CD4-positive, alpha-beta T cell treated with Interleukin-15 for 1 hour (primary cell): ENCODE data around the gene GSTA3.
"Not testable (repeated sequence)": the region's sequence is repeated elsewhere in the genome, so short reads cannot be mapped to it uniquely, and the experiment has no call there.

ENCODE experiments used
- DNase-seq: peaks from one replicate; pipeline ENCODE4 v3.0.0-alpha.2; 2020

Gene GSTA3

GRCh38 chr6:52910091-52910490, 593 bp upstream of the GSTA3 start:
- DNase-seq, result no peak

- DNase-seq, result no peak
Observed at GRCh38 chr6:52909131-52909530, 367 bp downstream of the GSTA3 start.

GRCh38 chr6:52908526-52908925, 972 bp downstream of the GSTA3 start:
- DNase-seq, result no peak

DNA sequence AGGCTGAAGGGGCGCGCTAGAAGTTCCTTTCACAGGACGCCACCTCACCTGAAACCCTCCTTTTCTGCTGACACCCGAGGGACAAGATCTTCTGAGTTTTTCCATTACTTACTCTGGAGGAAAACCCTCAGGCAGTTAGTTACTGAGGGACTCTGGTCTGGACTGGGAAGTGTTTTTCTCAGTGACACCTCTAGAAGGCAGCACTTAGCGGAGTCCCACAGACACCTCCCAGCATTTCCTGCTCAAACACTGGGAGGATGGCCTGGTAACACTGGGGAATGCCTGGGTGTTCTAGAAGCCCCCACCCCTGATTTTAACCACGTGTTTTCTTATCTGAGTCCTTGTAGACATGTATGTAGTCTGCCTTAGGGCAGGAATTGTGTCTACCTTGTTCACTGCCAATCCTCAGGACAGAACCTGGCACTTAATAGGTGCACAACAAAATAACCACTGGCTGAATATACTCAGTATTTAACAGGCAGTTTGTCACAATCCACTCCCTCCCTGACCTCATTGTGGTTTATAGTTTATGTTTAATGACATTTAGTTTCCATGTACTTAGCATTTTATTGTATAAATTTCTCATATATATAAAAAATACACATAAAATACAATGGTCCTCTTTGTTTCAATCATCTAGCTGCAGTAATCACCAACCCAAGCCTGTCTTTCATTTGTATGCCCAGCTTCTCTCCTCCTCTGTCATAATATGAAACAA, 4.8 kb downstream of the GSTA3 start:
- no peak for DNase-seq

- no peak for DNase-seq
Observed at GRCh38 chr6:52900536-52900935, 9.0 kb downstream of the GSTA3 start.

DNA sequence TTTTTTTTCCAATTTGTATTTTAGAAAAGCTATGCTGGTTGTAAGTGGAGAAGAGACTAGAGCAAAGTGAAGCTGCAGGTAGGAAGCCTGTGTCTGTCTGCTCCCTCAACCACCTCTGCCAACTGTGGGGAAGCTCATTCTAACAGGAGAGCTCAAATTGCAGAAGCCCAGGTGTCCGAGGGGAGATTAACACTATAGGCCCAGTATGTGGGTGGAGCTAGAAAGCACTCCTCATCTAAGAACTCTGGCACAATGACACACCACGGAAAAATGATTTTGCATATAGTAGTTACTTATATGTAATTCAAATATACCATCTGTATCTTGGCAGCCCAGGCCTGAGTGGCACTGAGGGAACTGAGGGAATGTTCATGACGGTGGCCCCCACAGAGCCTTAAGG, 13.7 kb downstream of the GSTA3 start:
- not testable (repeated sequence) for DNase-seq

GRCh38 chr6:52894285-52894684, 15.2 kb downstream of the GSTA3 start:
- DNase-seq, result no peak

GRCh38 chr6:52893803-52894202, 15.7 kb downstream of the GSTA3 start:
- no peak for DNase-seq

DNA sequence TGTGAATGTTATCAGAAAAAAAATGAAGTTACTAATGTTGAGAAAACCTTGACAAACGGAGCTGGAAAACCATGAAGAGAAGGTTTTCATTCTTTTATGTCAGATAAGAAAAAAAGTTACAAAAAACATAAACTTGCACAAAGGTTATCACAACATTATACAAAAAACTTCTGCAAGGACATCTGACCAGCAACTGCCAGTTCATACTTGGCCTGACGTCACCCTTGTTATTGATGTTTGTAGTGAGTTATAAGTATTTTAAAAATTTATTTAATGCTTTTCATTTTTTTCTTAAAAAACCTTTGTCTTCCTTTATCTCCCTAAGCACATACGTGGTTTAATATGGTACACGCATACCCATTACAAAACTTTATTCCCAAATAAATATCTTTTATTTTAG, 16.3 kb downstream of the GSTA3 start:
- DNase-seq, result no peak

DNA sequence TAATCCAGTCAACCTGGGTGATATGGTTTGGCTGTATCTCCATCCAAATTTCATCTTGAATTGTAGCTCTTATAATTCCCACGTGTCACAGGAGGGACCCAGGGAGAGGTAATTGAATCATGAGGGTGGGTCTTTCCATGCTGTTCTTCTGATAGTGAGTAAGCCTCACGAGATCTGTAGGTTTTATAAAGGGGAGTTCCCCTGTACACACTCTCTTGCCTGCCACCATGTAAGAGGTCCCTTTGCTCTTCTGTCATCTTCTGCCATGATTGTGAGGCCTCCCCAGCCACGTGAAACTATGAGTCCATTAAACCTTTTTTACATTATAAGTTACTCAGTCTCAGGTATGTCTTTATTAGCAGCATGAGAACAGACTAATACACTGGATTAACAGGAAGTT, 19.5 kb downstream of the GSTA3 start:
- no peak for DNase-seq

- DNase-seq, result no peak
Observed at GRCh38 chr6:52887910-52888524, 21.5 kb downstream of the GSTA3 start.

- peak; percentile 65 for DNase-seq
Observed at GRCh38 chr6:52881996-52882841, 27.3 kb downstream of the GSTA3 start.

DNA sequence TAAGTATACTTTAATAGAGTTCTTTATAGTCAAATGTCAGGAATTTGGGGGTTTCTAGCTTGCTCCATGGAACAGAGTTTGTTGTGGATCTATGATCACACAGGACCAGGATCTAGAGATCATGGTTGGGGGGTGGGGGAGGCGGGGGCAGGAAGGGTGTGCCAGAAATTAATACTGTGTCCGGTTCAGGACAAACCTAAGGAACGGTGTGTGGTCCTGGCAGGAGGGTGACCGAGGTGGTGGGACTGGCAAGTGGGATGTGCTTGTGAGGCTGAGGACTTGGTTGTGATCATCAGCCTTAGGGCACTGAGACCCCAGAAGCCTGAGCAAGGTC, 27.9 kb downstream of the GSTA3 start:
- no peak for DNase-seq

GRCh38 chr6:52877786-52878185, 31.7 kb downstream of the GSTA3 start:
- DNase-seq, result no peak

GRCh38 chr6:52877168-52877567, 32.3 kb downstream of the GSTA3 start:
- DNase-seq, result no peak

DNA sequence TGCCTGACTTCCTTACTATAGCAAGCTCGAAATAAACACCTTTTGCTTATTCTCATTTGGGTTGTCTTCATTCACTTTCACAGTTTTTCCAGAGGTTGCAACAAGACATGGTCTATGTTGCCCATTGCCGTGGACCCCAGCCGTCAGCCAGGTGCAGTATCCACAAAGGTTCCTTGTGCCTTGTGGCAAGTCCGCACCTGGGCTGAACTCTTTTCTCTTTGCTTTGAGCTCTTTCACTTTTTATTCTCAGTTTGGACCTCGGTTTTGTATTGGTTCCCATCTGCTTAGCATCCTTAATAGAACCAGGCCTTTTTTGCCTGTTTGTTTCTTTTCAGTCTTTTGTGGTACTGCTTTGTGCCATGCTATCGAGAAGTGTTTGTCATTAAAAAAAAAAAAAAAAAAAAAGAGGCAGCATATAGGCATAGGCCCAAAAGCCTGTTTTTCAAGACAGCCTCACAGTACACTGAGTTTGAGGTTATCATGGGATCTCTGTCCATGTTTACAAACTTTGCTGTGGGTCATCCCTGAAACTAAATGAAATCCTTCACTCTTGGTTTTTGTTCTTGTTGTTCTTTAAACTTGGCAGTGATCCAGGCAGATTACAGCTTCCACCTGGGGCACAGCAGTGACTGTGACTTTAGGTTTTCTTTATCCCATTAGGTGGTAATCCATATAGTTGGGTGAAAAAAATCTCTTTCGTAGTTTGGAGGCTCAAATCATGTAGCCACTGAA, 33.3 kb downstream of the GSTA3 start:
- DNase-seq, result no peak

- no peak for DNase-seq
Observed at GRCh38 chr6:52872031-52872430, 37.5 kb downstream of the GSTA3 start.

DNA sequence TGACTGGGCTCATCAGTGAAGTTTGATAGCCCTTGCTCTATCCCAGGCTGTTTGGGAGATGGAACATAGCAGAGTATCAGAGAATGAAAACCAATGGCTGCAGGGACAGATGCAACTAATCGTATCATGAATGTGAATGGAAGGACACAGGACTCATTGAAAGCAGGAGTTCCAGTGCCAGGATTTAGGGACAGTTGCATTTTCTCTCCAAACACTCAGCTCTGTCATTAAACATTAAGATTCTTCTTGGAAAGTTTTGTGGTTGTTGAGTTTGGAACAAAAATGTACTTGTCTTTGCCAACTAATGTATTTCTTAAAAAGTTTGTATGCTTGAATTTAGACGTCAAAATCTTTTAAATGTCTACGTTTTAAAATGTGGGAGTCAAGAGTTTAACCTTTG, 37.9 kb downstream of the GSTA3 start:
- DNase-seq, result no peak

DNA sequence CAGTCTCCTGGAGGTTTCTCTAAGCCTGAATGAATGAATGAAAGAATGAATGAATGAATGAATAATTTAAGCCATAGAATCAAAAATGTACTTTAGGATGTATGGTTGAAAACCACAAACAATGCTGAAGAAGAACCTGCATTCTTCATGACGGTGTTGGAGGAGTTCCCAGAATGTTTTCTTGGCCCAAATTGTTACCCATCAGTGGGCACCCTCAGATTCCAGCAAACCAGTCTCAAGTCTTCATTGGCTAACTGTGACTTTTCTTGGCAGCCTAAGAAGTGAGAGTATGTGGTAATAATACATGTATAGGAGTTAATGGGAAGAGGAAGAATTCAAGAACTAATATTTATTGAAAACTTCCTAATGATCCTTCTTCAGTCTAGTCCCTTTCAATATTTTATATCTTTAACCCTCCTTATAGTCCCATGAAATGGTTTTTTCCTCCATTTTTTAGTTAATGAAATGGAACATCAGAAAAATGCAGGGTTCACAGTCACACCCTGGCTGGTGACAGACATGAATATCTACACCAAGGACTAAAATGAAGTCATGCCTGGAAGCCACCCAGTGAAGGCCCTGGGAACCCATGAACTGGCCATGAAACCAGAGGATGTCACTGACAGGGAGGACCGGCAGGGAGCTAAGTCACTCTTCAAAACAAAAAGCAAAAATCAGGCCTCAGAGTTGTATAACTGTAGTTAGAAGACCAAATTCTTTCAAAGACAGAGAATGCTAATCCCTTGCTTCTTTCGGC, 39.0 kb downstream of the GSTA3 start:
- DNase-seq, result not testable (repeated sequence)

DNA sequence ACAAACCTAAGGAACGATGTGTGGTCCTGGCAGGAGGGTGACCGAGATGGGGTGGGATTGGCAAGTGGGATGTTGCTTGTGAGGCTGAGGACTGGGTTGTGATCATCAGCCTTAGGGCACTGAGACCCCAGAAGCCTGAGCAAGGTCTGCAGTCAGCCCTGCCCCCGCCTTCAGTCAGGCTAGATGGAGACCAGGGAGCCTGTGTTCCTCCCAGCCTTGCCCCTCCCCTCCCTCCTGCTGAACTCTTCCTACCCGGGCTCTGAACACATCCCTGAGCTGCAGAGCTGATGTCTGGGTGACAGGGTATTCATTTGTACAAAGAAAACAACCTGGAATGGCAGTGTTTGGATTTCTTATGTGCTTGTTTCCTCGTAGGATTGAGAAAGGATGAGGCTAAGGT, 40.6 kb downstream of the GSTA3 start:
- DNase-seq, result not testable (repeated sequence)

DNA sequence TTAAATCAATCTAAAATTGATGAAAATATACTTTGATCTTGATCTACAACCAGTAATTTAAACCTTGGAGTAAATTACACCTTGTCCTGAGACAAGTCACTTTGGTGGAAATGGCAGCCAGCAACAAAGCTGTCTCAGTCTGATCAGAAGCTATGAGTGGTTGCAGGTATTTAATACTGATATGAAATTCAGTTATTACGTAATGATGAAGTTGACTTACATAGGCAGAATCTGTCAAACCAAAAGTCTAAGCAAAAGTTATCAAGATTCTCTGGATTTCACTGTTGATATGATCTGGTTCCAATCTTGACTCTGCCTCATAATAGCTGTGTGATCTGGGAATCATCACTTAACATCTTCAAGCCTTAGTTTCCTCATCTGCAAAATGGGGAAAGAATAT, 41.3 kb downstream of the GSTA3 start:
- DNase-seq, result no peak

DNA sequence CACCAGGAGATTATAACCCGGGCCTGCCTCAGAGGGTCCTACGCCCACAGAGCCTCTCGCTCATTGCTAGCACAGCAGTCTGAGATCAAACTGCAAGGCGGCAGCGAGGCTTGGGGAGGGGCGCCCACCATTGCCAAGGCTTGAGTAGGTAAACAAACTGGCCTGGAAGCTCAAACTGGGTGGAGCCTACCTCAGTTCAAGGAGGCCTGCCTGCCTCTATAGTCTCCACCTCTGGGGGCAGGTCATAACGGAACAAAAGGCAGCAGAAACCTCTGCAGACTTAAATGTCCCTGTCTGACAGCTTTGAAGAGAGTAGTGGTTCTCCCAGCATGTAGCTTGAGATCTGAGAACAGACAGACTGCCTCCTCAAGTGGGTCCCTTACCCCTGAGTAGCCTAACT, 48.3 kb downstream of the GSTA3 start:
- not testable (repeated sequence) for DNase-seq

DNA sequence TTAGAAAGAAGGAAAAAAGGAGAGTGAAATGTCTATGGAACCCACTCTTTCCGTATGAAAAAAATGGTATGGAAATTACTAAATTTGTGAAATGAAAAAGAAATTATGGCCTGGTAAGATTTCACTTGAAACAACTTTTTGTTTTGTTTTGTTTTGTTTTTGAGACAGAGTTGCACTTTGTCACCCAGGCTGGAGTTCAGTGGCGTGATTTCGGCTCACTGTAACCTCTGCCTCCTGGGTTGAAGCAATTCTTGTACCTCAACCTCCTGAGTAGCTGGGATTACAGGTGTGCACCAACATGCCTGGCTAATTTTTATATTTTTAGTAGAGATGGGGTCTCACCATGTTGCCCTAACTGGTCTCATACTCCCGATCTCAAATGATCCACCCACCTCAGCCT, 51.1 kb downstream of the GSTA3 start:
- no peak for DNase-seq
